HepG2 (cell line): ENCODE measurements around the gene NOL11.
"Not testable (repeated sequence)": the region's sequence is repeated elsewhere in the genome, so short reads cannot be mapped to it uniquely, and the experiment has no call there.

Experiments
- ASH2L ChIP-seq: fragments of 300-600, 200-600 bp; sonication (generic); IDR thresholded peaks from 2 replicates; pipeline ENCODE4 v1.7.0; 2017; ENCODE audit warnings: low read depth, mild to moderate bottlenecking, moderate library complexity, mixed read lengths, low read length; ENCODE audit not compliant: insufficient read length
- CCAR2 ChIP-seq: fragments of 200-400 bp; formaldehyde crosslinking; optimal IDR thresholded peaks from 2 replicates; pipeline ENCODE3; 2018; ENCODE audit warnings: low read depth, mild to moderate bottlenecking, low read length, moderate library complexity
- CEBPB ChIP-seq: IDR thresholded peaks from 2 replicates; pipeline ENCODE4 v1.6.1; 2011; ENCODE audit warnings: low read depth, low read length, improper control_type of control experiment, borderline replicate concordance
- KMT2A ChIP-seq: sonication (generic); formaldehyde crosslinking; IDR thresholded peaks from 2 replicates; pipeline ENCODE4 v1.4.0; 2020; ENCODE audit warnings: missing genetic modification reagents
- NBN ChIP-seq: fragments of 450-650 bp; conservative IDR thresholded peaks from 2 replicates; pipeline ENCODE4 v1.6.1; 2017
- NRL ChIP-seq: sonication (generic); formaldehyde crosslinking; IDR thresholded peaks from 2 replicates; pipeline ENCODE4 v1.5.0; 2020; ENCODE audit warnings: missing genetic modification reagents, mild to moderate bottlenecking, moderate library complexity, borderline replicate concordance
- POLR2A ChIP-seq, 2 experiments: IDR thresholded peaks; 2 replicates each; pipeline ENCODE4 v1.6.1; 2011; ENCODE audit warnings: low read depth in 2 of 2, low read length in 2 of 2, mild to moderate bottlenecking in 1 of 2, moderate library complexity in 1 of 2; ENCODE audit not compliant: insufficient read depth in 1 of 2
- SRF ChIP-seq: IDR thresholded peaks from 2 replicates; pipeline ENCODE4 v1.6.1; 2011; ENCODE audit warnings: mild to moderate bottlenecking, low read depth, low read length, moderate library complexity
- SUZ12 ChIP-seq: fragments of 150-350 bp; IDR thresholded peaks from 2 replicates; pipeline ENCODE4 v1.6.1; 2014; ENCODE audit warnings: low read depth, low read length
- ZNF510 ChIP-seq: sonication (generic); formaldehyde crosslinking; IDR thresholded peaks from 2 replicates; pipeline ENCODE4 v1.4.0; 2020; ENCODE audit warnings: low read depth, mild to moderate bottlenecking, missing genetic modification reagents

- TF ChIP-seq NBN; NRL (CRISPR knock-in tag); POLR2A (IDR thresholded peaks at IDR 0.05; ENCODE audit: insufficient read depth in 1 of 2, low read depth in 2 of 2, low read length in 2 of 2); ZNF510; CEBPB; CCAR2; KMT2A (CRISPR knock-in tag); SRF; SUZ12; ASH2L: not testable (repeated sequence)
Measured at GRCh38 chr17:67702861-67703260, 14.9 kb upstream of the NOL11 start.
